ENCODE results near the gene CWF19L2. TPM values are rescaled to one million over a fixed set of nuclear protein-coding genes. Genes with fewer than 3 reads are reported as not detected.
"Not testable (repeated sequence)": the region's sequence is repeated elsewhere in the genome, so short reads cannot be mapped to it uniquely, and the experiment has no call there.

CWF19L2 gene
- polyA plus RNA-seq, 1 of the 3 experiments (the other 2 are of a cell fraction): 0.74 TPM

DNA sequence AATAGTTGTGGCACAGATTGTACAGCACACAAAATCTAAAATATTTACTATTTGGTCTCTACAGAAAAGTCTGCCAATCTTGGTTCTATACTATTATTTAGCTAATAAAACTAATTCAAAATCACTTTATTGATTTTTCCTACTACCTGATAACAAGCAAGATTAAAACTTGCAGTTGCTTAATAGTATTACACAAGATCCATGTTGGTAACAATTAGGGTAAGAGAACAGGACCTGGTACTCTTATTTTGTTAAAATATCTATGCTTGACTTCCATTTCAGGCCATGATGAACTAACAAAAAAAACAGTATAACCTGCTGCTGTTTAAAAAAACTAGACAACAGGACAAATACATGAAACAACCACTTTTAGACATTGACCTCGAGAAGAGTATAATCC, 52.4 kb downstream of the CWF19L2 start:
- no peaks in the 10 kb centered on the region for H3K9me3 ChIP-seq
- H3K27me3 ChIP-seq (ENCODE audit: insufficient read depth): no peaks in the 10 kb centered on the region
- CTCF ChIA-PET: no interaction called here
- H3K4me3 ChIP-seq (ENCODE audit: low read depth in 2 of 2, low read length in 1 of 2): no peak overlapping the region
- POLR2A ChIA-PET: no interaction called here
- no peak overlapping the region for H3K27ac ChIP-seq (ENCODE audit: low read depth in 2 of 2, low read length in 1 of 2)
- 86% methylated on average over 1 of the region's 1 CpG for WGBS (ENCODE audit: low lambda C conversion rate)
- no peaks in the 10 kb centered on the region; a peak in 1 of 4 replicates for H3K4me1 ChIP-seq (ENCODE audit: control insufficient read depth in 1 of 2, insufficient read depth in 2 of 2, low read depth in 1 of 2, low read length in 1 of 2)
- H3K9ac ChIP-seq: no peak overlapping the region
- no peaks in the 10 kb centered on the region for H4K20me1 ChIP-seq (ENCODE audit: insufficient read depth)
- no peaks in the 10 kb centered on the region for H3F3A ChIP-seq (replicated peaks; ENCODE audit: insufficient read depth)
- H3K36me3 ChIP-seq (replicated peaks in 1 of 2; ENCODE audit: control insufficient read depth in 1 of 2, insufficient read depth in 2 of 2, low read length in 1 of 2): peaks cover 5 to 10% of the 10 kb centered on the region in 2 experiments
- H3K4me2 ChIP-seq: no peak overlapping the region
- H3K79me2 ChIP-seq (ENCODE audit: insufficient read depth): no peaks in the 10 kb centered on the region
- DNase-seq: no peak
- no peak for TF ChIP-seq SIN3A (IDR thresholded peaks at IDR 0.05; ENCODE audit: borderline replicate concordance, low read depth, low read length)
- no peak for TF ChIP-seq FOXJ3 (CRISPR knock-in tag; IDR thresholded peaks at IDR 0.05)
- TF ChIP-seq RXRA (IDR thresholded peaks at IDR 0.05; ENCODE audit: borderline replicate concordance, low read depth): no peak
- no peak for TF ChIP-seq GABPA (IDR thresholded peaks at IDR 0.05; ENCODE audit: low read depth)
- TF ChIP-seq, protein P1, sequence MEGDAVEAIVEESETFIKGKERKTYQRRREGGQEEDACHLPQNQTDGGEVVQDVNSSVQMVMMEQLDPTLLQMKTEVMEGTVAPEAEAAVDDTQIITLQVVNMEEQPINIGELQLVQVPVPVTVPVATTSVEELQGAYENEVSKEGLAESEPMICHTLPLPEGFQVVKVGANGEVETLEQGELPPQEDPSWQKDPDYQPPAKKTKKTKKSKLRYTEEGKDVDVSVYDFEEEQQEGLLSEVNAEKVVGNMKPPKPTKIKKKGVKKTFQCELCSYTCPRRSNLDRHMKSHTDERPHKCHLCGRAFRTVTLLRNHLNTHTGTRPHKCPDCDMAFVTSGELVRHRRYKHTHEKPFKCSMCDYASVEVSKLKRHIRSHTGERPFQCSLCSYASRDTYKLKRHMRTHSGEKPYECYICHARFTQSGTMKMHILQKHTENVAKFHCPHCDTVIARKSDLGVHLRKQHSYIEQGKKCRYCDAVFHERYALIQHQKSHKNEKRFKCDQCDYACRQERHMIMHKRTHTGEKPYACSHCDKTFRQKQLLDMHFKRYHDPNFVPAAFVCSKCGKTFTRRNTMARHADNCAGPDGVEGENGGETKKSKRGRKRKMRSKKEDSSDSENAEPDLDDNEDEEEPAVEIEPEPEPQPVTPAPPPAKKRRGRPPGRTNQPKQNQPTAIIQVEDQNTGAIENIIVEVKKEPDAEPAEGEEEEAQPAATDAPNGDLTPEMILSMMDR (IDR thresholded peaks at IDR 0.05): no peak
- TF ChIP-seq, protein P2, sequence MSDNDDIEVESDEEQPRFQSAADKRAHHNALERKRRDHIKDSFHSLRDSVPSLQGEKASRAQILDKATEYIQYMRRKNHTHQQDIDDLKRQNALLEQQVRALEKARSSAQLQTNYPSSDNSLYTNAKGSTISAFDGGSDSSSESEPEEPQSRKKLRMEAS (IDR thresholded peaks at IDR 0.05; ENCODE audit: low read depth): no peak
- no peak for TF ChIP-seq POLR2AphosphoS5 (IDR thresholded peaks at IDR 0.05; ENCODE audit: low read depth, low read length)
- TF ChIP-seq RFX5 (IDR thresholded peaks at IDR 0.05; ENCODE audit: low read length): no peak
- H2AFZ ChIP-seq (ENCODE audit: low read depth): no peak overlapping the region
- no peaks in the 10 kb centered on the region for H3K9me2 ChIP-seq

DNA sequence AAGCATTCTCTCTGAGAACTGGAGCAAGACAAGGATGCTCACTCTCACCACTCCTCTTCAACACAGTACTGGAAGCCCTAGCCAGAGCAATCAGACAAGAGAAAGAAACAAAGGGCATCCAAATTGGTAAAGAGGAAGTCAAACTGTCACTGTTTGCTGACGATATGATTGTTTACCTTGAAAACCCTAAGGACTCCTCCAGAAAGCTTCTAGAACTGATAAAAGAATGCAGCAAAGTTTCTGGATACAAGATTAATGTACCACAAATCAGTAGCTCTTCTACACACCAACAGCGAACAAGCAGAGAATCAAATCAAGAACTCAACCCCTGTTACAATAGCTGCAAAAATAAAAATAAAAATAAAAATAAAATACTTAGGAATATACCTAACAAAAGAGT, 56.5 kb downstream of the CWF19L2 start:
- H3K36me3 ChIP-seq (replicated peaks in 1 of 2; ENCODE audit: control insufficient read depth in 1 of 2, insufficient read depth in 2 of 2, low read length in 1 of 2); H3K9me2 ChIP-seq; H2AFZ ChIP-seq (ENCODE audit: low read depth); POLR2A ChIA-PET; H3K4me2 ChIP-seq; H3K4me3 ChIP-seq (ENCODE audit: low read depth in 2 of 2, low read length in 1 of 2); H3K9ac ChIP-seq; H3F3A ChIP-seq (replicated peaks; ENCODE audit: insufficient read depth); CTCF ChIA-PET; H3K4me1 ChIP-seq (ENCODE audit: control insufficient read depth in 1 of 2, insufficient read depth in 2 of 2, low read depth in 1 of 2, low read length in 1 of 2); H3K27me3 ChIP-seq (ENCODE audit: insufficient read depth); H3K9me3 ChIP-seq; H4K20me1 ChIP-seq (ENCODE audit: insufficient read depth); H3K79me2 ChIP-seq (ENCODE audit: insufficient read depth); H3K27ac ChIP-seq (ENCODE audit: low read depth in 2 of 2, low read length in 1 of 2); DNase-seq: not testable (repeated sequence)
- 93% methylated on average over 2 of the region's 2 CpGs for WGBS (ENCODE audit: low lambda C conversion rate)

DNA sequence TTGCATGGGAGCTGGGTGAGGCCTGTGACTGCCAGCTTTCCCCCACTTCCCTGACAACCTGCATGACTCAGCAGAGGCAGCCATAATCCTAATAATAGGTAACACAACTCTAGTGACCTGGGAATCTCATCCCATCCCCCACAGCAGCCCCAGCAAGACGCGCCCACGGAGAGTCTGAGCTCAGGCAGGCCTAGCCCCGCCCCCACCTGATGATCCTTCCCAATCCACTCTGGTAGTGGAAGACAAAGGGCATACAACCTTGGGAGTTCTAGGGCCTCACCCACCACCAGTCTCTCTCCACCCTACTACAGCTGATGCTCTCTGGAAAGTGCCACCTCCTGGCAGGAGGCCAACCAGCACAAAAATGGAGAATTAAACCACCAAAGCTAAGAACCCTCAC, 60.3 kb downstream of the CWF19L2 start:
- no peak overlapping the region for H3K4me2 ChIP-seq
- H3K9ac ChIP-seq: no peak overlapping the region
- no peaks in the 10 kb centered on the region for H3K9me2 ChIP-seq
- H3K79me2 ChIP-seq (ENCODE audit: insufficient read depth): no peaks in the 10 kb centered on the region
- no peak overlapping the region for H2AFZ ChIP-seq (ENCODE audit: low read depth)
- no CpG with 5 or more reads among the region's 4 CpGs for WGBS (ENCODE audit: low lambda C conversion rate)
- POLR2A ChIA-PET: no interaction called here
- H3K4me3 ChIP-seq (ENCODE audit: low read depth in 2 of 2, low read length in 1 of 2): no peak overlapping the region
- H3K9me3 ChIP-seq: no peaks in the 10 kb centered on the region
- CTCF ChIA-PET: no interaction called here
- TF ChIP-seq, protein P3, sequence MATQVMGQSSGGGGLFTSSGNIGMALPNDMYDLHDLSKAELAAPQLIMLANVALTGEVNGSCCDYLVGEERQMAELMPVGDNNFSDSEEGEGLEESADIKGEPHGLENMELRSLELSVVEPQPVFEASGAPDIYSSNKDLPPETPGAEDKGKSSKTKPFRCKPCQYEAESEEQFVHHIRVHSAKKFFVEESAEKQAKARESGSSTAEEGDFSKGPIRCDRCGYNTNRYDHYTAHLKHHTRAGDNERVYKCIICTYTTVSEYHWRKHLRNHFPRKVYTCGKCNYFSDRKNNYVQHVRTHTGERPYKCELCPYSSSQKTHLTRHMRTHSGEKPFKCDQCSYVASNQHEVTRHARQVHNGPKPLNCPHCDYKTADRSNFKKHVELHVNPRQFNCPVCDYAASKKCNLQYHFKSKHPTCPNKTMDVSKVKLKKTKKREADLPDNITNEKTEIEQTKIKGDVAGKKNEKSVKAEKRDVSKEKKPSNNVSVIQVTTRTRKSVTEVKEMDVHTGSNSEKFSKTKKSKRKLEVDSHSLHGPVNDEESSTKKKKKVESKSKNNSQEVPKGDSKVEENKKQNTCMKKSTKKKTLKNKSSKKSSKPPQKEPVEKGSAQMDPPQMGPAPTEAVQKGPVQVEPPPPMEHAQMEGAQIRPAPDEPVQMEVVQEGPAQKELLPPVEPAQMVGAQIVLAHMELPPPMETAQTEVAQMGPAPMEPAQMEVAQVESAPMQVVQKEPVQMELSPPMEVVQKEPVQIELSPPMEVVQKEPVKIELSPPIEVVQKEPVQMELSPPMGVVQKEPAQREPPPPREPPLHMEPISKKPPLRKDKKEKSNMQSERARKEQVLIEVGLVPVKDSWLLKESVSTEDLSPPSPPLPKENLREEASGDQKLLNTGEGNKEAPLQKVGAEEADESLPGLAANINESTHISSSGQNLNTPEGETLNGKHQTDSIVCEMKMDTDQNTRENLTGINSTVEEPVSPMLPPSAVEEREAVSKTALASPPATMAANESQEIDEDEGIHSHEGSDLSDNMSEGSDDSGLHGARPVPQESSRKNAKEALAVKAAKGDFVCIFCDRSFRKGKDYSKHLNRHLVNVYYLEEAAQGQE (IDR thresholded peaks at IDR 0.05; ENCODE audit: low read depth, low read length): no peak
- H3K27me3 ChIP-seq (ENCODE audit: insufficient read depth): no peaks in the 10 kb centered on the region
- no peaks in the 10 kb centered on the region for H3K4me1 ChIP-seq (ENCODE audit: control insufficient read depth in 1 of 2, insufficient read depth in 2 of 2, low read depth in 1 of 2, low read length in 1 of 2)
- H3K36me3 ChIP-seq (replicated peaks in 1 of 2; ENCODE audit: control insufficient read depth in 1 of 2, insufficient read depth in 2 of 2, low read length in 1 of 2): peaks cover 3 to 12% of the 10 kb centered on the region in 2 experiments
- no peaks in the 10 kb centered on the region for H4K20me1 ChIP-seq (ENCODE audit: insufficient read depth)
- no peak for DNase-seq
- no peaks in the 10 kb centered on the region for H3F3A ChIP-seq (replicated peaks; ENCODE audit: insufficient read depth)
- no peak overlapping the region for H3K27ac ChIP-seq (ENCODE audit: low read depth in 2 of 2, low read length in 1 of 2)

Data from SK-N-SH (cell line).